ENCODE measurements around the gene SGCD.

The SGCD gene

GRCh38 chr5:156475182-156476157 is 148.5 kb downstream of the SGCD start:
- peaks cover 12% of the 10 kb centered on the region for H3K27me3 Mint-ChIP-seq
- no peaks in the 10 kb centered on the region for H3K36me3 Mint-ChIP-seq (ENCODE audit: low read depth)
- no peak overlapping the region for H3K27ac Mint-ChIP-seq
- no peak for DNase-seq
- no peaks in the 10 kb centered on the region for H3K9me3 Mint-ChIP-seq
- H3K4me1 Mint-ChIP-seq (ENCODE audit: low read depth) = peaks cover 5% of the 10 kb centered on the region
- H3K4me3 Mint-ChIP-seq = no peak overlapping the region

- no peak overlapping the region for H3K27ac Mint-ChIP-seq
- peaks cover 5% of the 10 kb centered on the region for H3K4me1 Mint-ChIP-seq (ENCODE audit: low read depth)
- peaks cover 13% of the 10 kb centered on the region for H3K27me3 Mint-ChIP-seq
- DNase-seq = no peak
- H3K9me3 Mint-ChIP-seq = no peaks in the 10 kb centered on the region
- no peaks in the 10 kb centered on the region for H3K36me3 Mint-ChIP-seq (ENCODE audit: low read depth)
- no peak overlapping the region for H3K4me3 Mint-ChIP-seq
Observed at GRCh38 chr5:156476158-156476551, 149.2 kb downstream of the SGCD start.

- Mint-ChIP-seq H3K9me3 (no peaks in the 10 kb centered on the region), H3K4me3 (no peak overlapping the region), H3K4me1 (ENCODE audit: low read depth) (peaks cover 5% of the 10 kb centered on the region), H3K27me3 (peaks cover 13% of the 10 kb centered on the region), H3K36me3 (ENCODE audit: low read depth) (no peaks in the 10 kb centered on the region), H3K27ac (no peak overlapping the region)
- DNase-seq = no peak
Observed at GRCh38 chr5:156476678-156477077, 149.7 kb downstream of the SGCD start.

DNA sequence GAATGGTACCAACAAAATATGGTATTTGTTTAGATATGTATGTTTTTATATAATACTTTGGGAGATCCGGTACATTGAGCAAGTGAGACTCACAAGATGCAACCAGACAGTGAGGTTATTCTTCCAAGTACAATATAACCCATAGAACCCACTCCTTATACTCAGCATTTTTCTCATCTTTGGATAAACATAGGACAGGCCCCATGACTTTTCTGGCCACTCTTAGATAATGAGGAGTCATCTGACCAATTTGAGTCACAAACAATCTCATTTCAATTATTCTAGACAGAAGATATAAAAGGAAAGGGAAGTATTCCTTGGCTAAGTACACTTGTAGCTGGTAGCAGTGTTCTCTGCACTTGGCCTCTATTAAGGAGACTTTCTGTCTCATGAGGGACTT is 150.2 kb downstream of the SGCD start:
- H3K27me3 Mint-ChIP-seq = peaks cover 10% of the 10 kb centered on the region
- H3K4me3 Mint-ChIP-seq = no peak overlapping the region
- DNase-seq = no peak
- H3K9me3 Mint-ChIP-seq = no peaks in the 10 kb centered on the region
- H3K36me3 Mint-ChIP-seq (ENCODE audit: low read depth) = no peaks in the 10 kb centered on the region
- no peak overlapping the region for H3K27ac Mint-ChIP-seq
- peaks cover 1% of the 10 kb centered on the region for H3K4me1 Mint-ChIP-seq (ENCODE audit: low read depth)

DNA sequence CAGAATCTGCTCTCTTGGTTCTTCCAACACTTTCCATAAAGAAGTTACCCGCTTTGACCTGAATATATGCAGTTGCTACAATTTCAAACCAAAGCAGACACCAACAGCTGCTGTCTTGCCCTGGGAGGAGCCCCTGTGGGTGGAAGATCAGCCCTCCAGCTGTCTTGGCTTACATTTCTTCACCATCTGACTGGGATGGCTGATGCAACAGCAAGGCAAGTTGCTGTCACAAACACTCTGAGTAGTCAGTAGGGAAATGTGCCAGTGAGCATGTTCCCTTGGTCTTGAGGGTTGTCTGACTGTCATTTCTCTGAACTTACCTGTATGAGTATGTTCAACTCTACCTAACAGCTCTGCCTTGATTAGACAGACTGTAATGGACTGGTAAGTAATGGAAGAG is 152.9 kb downstream of the SGCD start:
- no peak overlapping the region for H3K27ac Mint-ChIP-seq
- H3K4me1 Mint-ChIP-seq (ENCODE audit: low read depth) = no peaks in the 10 kb centered on the region
- DNase-seq = no peak
- H3K9me3 Mint-ChIP-seq = no peaks in the 10 kb centered on the region
- no peak overlapping the region for H3K4me3 Mint-ChIP-seq
- H3K27me3 Mint-ChIP-seq = peaks cover 10% of the 10 kb centered on the region
- H3K36me3 Mint-ChIP-seq (ENCODE audit: low read depth) = no peaks in the 10 kb centered on the region

GRCh38 chr5:156481741-156482140 is 154.8 kb downstream of the SGCD start:
- H3K4me1 Mint-ChIP-seq (ENCODE audit: low read depth) = no peaks in the 10 kb centered on the region
- peaks cover 2% of the 10 kb centered on the region for H3K27me3 Mint-ChIP-seq
- no peak for DNase-seq

GRCh38 chr5:156482818-156483217 is 155.9 kb downstream of the SGCD start:
- Mint-ChIP-seq H3K9me3 (peaks cover 10% of the 10 kb centered on the region), H3K4me3 (no peak overlapping the region), H3K4me1 (ENCODE audit: low read depth) (no peaks in the 10 kb centered on the region), H3K27ac (no peak overlapping the region), H3K36me3 (ENCODE audit: low read depth) (no peaks in the 10 kb centered on the region), H3K27me3 (peaks cover 2% of the 10 kb centered on the region)
- DNase-seq = no peak

More at GRCh38 chr5:156481741-156482140, 154.8 kb downstream of the SGCD start:
- H3K27ac Mint-ChIP-seq = no peak overlapping the region
- H3K9me3 Mint-ChIP-seq = peaks cover 4% of the 10 kb centered on the region
- H3K4me3 Mint-ChIP-seq = no peak overlapping the region
- H3K36me3 Mint-ChIP-seq (ENCODE audit: low read depth) = no peaks in the 10 kb centered on the region

DNA sequence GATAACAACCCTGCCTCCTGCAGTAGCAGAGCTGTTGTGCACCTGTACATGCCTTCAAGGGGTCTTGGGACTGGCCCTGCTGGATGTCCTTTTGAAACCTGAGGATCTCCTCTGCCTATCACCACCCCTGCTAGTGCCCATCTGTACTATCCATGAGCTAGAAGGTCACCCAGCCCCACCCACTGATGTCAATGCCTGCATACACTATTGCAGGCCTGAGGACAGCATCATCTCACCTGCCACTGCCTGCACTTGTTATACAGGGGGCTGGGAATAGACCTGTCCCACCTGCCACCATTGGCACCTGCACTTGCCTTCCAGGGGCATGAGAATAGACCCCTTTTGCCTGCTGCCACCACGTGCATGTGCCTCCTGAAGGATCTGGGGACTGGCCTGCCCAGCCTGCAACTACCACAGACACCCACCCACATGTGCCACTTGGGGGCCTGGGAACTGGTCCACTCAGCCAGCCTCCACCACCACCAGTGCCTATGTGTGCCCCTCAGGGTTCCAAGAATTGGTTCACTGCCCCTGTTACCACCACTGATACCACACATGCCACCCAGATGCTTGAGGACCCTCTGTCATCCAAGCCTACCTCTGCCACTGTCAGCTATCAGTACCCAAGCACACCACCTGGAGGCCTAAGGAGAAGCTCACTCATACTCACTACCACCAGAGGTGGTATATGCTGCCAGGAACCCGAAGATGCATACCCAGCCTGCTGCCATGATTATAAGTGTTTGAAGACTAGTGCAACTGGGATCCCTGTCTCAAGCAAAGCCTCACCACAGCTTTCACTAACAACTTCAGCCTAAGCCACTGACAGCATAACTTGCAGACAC is 159.7 kb downstream of the SGCD start:
- H3K27ac Mint-ChIP-seq = no peak overlapping the region
- H3K4me3 Mint-ChIP-seq = no peak overlapping the region
- no peak for DNase-seq
- peaks cover 17% of the 10 kb centered on the region for H3K9me3 Mint-ChIP-seq
- peaks cover 2% of the 10 kb centered on the region for H3K27me3 Mint-ChIP-seq
- no peaks in the 10 kb centered on the region for H3K4me1 Mint-ChIP-seq (ENCODE audit: low read depth)
- H3K36me3 Mint-ChIP-seq (ENCODE audit: low read depth) = no peaks in the 10 kb centered on the region

DNA sequence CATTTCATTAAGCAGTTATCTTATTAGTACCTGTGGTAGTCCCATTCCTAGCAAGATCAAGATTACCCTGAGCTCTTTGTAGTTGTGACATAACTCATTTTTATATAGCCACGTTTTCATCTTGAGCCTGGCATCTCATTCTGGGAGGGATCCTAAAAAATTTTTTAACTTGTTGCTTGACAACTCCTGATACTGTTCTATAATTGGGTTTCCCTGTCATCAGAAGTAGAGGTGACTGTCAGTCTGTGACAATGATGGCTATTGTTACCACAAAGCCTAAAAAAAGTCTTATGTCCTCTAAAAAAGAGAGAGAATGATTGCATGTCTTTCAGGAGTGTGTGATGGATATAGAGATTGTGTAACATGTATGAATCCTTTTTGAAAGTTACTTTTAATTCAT is 164.8 kb downstream of the SGCD start:
- DNase-seq = no peak
- peaks cover 13% of the 10 kb centered on the region for H3K9me3 Mint-ChIP-seq
- H3K27me3 Mint-ChIP-seq = peaks cover 10% of the 10 kb centered on the region
- no peaks in the 10 kb centered on the region for H3K4me1 Mint-ChIP-seq (ENCODE audit: low read depth)
- H3K36me3 Mint-ChIP-seq (ENCODE audit: low read depth) = no peaks in the 10 kb centered on the region
- H3K27ac Mint-ChIP-seq = no peak overlapping the region
- no peak overlapping the region for H3K4me3 Mint-ChIP-seq

DNA sequence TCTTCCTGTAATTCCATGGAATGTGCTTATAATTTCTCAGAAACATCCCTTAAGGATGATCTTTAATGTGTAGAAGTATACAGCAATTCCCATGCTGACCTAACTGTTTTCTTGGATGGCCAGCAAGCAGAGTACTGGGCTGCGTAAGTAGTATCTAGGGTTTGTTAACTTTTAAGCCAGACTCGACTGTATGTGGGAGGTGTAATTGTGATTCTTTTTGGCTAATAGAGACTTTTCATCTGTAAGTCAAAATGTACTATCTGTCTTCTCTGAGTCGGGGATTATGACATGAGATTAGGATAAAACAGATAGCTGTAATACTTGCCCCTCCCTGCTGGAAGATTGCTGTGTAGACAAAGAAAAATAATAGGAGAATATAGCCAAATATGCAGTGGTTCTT is 169.3 kb downstream of the SGCD start:
- no peak overlapping the region for H3K27ac Mint-ChIP-seq
- peaks cover 12% of the 10 kb centered on the region for H3K27me3 Mint-ChIP-seq
- no peaks in the 10 kb centered on the region for H3K4me1 Mint-ChIP-seq (ENCODE audit: low read depth)
- H3K9me3 Mint-ChIP-seq = no peaks in the 10 kb centered on the region
- DNase-seq = no peak
- no peaks in the 10 kb centered on the region for H3K36me3 Mint-ChIP-seq (ENCODE audit: low read depth)
- H3K4me3 Mint-ChIP-seq = no peak overlapping the region

GRCh38 chr5:156497804-156498208 is 170.8 kb downstream of the SGCD start:
- no peak overlapping the region for H3K27ac Mint-ChIP-seq
- no peaks in the 10 kb centered on the region for H3K9me3 Mint-ChIP-seq
- H3K36me3 Mint-ChIP-seq (ENCODE audit: low read depth) = no peaks in the 10 kb centered on the region
- no peak for DNase-seq
- peaks cover 15% of the 10 kb centered on the region for H3K27me3 Mint-ChIP-seq
- no peaks in the 10 kb centered on the region for H3K4me1 Mint-ChIP-seq (ENCODE audit: low read depth)
- no peak overlapping the region for H3K4me3 Mint-ChIP-seq

DNA sequence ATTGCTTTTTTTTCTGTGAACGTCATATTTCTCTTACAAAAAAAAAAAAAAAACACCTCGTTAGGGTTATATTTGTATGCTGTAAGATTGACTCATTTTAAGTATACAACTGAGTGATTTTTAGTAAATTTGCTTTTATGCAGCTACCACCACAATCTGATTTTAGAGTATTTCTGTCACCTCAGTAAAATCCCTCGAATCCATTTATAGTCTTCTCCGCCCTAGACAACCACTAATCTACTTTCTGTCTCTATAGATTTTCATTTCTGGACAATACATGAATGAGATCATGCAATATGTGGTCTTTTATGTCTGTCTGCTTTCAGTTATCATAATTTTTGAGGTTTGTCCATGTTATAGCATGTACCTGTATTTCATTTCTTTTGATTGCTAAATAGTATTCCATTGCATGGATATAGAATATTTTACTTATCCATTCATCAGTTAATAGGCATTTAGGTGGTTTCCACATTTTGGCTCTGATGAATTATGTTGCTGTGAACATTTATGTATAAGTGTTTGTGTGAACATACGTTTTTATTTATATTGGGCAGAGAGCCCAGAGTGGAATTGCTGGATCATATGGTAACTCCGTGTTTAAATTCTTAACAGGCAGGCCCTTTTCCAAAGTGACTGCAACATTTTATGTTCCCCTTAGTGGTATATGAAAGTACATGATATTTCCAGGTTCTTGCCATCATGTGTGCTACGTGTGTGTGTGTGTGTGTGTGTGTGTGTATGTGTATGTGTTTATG is 171.4 kb downstream of the SGCD start:
- Mint-ChIP-seq H3K4me1 (ENCODE audit: low read depth) (no peaks in the 10 kb centered on the region), H3K27ac (no peak overlapping the region), H3K27me3 (peaks cover 15% of the 10 kb centered on the region), H3K4me3 (no peak overlapping the region), H3K9me3 (no peaks in the 10 kb centered on the region), H3K36me3 (ENCODE audit: low read depth) (no peaks in the 10 kb centered on the region)
- no peak for DNase-seq

DNA sequence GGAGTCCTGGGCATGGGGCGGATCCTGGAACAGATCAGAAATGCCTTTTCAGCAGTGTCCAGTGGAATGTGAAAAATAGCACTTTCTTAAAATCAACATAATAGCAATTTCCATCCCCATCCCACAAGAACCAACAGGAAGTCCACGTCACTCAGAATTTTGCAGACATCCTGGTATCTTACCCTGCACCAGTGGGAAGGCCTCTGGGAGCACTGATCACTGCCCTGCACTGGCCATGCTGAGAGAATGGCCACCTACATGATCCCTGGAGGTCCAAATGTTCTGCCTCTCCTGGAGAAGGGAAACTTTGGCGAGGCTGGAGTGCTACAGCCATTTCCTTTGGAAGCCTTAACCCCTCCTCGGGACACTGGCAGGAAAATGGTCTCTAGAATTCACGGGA is 173.8 kb downstream of the SGCD start:
- peaks cover 21% of the 10 kb centered on the region for H3K27me3 Mint-ChIP-seq
- H3K4me3 Mint-ChIP-seq = no peak overlapping the region
- DNase-seq = no peak
- no peak overlapping the region for H3K27ac Mint-ChIP-seq
- H3K9me3 Mint-ChIP-seq = no peaks in the 10 kb centered on the region
- H3K36me3 Mint-ChIP-seq (ENCODE audit: low read depth) = no peaks in the 10 kb centered on the region
- no peaks in the 10 kb centered on the region for H3K4me1 Mint-ChIP-seq (ENCODE audit: low read depth)

DNA sequence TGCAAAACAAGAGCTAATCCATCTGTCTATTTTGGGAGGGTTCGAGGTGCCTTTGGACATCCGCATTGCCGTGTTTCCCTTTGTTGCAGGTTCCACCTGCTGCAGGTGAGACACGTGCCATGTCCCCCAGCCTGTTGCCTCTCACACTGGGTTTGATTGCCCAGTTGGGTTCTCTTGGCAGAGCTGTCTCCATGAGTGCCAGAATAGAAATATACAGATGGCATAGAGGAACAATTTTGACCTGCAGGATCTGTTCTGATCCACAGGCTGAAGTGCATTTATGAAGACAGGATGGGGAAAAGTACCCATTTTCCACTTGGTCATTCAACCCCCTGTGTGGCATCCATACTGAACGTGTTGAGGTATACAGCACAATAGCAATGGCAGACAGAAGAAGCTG is 178.1 kb downstream of the SGCD start:
- DNase-seq = no peak
- no peak overlapping the region for H3K27ac Mint-ChIP-seq
- peaks cover 25% of the 10 kb centered on the region for H3K27me3 Mint-ChIP-seq
- no peaks in the 10 kb centered on the region for H3K9me3 Mint-ChIP-seq
- no peak overlapping the region for H3K4me3 Mint-ChIP-seq
- H3K4me1 Mint-ChIP-seq (ENCODE audit: low read depth) = no peaks in the 10 kb centered on the region
- H3K36me3 Mint-ChIP-seq (ENCODE audit: low read depth) = no peaks in the 10 kb centered on the region
